ENCODE measurements around the gene PACS2.

- no peak for TF ChIP-seq POLR2A (IDR thresholded peaks at IDR 0.05)
- TF ChIP-seq CTCF (IDR thresholded peaks at IDR 0.05), result no peak
Observed at GRCh38 chr14:105355850-105356604, 41.5 kb downstream of the PACS2 start.

Measured in testis (tissue), 2 donors.